Globus pallidus (tissue), 1 donor: ENCODE measurements around the gene RETREG2.

Experiments
- DNase-seq: peaks from one replicate; pipeline ENCODE4 v3.0.0-alpha.2; 2015; ENCODE audit warnings: low spot score

RETREG2 gene

DNA sequence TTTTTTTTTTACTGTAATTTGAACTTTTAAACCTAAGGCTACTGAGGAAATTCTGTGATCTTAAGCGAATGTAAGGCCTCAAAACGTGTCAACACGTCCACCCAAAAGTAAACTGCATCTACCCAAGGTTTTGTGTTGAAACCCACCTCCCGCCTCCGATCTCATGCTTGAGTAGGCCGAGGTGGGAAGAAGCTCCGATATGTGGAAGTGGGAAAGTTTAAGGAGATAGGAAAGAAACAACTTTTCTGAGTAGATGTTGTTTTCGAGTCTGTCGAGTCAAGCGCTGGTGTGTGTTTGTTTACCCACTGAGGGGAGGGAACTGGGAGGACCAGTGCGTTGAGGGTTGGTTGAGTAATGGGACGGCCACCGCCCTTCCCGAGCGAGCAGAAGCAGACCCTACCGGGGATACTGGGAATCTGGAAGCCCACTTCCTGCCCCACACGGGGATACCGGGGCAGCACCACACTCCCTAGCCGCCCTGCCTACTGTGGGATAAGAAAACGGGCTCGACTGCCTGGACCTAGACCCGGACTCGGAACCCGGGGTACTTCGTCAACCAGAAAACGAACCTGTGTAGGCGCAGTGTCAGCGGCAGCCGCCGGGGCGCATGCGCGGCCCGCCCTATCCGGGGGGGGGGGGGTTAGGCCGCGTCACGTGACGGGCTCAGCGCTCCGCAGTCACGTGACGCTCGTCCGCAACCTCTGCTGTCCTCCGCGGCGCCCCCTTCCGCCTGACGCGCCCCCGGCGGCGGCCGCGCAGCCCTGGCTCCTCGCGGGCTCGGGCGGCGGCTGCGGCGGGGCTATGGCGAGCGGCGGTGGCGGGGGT, at the start of gene RETREG2:
TSS of gene RETREG2 (plus strand) at position 724 of the 825 bp plus-strand sequence. CDS start at position 802, 78 bp downstream.
- DNase-seq, result peak; percentile 90

GRCh38 chr2:219128396-219128795, 49.7 kb upstream of the RETREG2 start:
- no peak for DNase-seq

- no peak for DNase-seq
Observed at GRCh38 chr2:219129589-219129988, 48.5 kb upstream of the RETREG2 start.

GRCh38 chr2:219131327-219131726, 46.7 kb upstream of the RETREG2 start:
- DNase-seq, result no peak

DNA sequence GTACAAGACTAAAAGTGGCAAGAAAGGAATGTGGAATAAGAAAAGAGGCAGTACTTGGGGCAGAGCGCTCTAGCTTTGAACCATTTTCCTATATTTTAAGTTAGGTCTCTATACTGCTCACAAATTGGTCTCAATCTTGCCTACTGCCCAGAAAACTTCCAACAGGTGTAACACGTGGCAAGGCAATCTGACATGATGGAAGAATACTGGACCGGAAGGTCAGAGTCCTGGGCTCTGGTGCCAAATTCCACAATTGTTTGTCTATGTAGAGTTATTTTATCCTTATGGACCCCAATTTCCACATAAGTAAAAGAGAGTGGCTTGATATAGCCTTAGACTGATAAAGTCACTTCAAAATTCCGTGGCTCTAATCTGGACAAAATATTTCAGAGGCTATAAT, 46.3 kb upstream of the RETREG2 start:
- no peak for DNase-seq

DNA sequence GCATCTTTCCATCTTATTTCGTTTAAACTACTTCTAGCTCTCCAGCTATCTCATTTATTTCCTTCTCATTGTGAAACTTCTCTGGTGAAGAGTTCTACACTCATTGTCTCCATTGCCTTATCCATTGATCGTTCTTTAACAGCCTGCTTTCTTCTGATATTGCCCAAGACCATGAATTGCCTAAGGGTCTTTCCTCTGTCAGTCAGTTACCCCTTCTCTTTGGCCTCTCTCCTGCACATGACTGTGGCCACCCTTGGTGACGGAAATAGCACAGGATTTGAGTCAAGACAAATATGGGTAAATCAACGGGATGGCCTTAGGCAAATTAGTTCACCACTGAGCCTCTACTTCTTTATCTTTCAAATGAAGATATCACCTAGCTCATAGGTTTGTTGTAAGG, 44.1 kb upstream of the RETREG2 start:
- no peak for DNase-seq

DNA sequence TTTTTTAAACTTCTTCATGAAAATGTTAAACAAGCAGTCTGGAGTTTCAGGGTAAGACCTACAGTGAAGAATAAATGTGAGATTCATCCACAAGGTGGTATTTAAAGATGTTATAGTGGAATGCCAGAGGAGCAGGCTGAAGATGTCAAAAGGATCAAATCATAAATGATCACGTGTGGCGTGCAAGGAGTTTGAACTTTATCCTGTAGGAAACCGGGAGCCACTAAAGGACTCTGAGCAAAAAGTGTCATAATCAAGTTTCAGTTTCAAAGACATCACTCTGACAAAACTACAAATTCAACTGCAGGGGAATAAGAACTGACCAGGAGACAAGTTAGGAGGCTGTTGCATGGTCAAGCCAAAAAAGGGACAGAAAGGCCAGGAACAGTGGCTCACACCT, 37.4 kb upstream of the RETREG2 start:
- DNase-seq, result no peak

- DNase-seq, result no peak
Observed at GRCh38 chr2:219142329-219142728, 35.7 kb upstream of the RETREG2 start.

DNA sequence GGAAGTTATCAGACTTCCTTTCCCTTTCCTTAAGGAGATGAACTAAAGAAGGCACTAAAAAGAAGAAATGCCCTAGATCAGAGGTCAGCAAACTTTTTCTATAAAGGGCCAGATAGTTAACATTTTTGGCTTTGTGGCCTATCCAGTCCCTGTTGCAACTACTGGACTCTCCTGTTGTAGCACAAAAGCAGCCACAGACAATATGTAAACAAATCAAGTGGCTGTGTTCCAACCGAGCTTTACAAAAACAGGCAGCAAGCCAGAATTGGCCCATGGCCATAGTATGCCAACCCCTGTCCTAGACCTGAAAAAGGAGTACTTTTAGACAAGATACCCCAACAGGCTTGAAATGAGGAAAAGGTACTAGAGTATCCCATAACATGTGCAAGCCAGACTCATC, 28.4 kb upstream of the RETREG2 start:
- no peak for DNase-seq

- peak; percentile 65 for DNase-seq
Observed at GRCh38 chr2:219155054-219155644, 22.9 kb upstream of the RETREG2 start.

DNA sequence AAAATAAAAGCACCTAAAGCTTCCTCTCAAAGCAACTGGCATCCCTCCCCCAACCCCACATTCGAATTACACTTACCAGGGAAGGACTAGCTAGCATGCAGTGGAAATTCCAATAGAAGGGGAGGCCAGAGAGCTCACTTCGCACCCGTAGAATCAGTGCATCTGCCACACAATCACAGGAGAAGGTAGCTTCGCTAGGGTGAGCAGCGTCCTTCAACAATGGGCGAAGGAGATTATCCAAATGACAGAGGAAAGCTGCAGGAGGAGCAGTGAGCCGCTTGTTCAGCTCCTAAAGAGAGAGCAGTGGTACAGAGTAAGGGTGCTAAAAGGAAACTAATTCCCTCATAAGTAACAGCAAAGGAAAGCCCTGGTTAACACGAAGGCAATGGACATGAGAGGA, 20.7 kb upstream of the RETREG2 start:
- no peak for DNase-seq

DNA sequence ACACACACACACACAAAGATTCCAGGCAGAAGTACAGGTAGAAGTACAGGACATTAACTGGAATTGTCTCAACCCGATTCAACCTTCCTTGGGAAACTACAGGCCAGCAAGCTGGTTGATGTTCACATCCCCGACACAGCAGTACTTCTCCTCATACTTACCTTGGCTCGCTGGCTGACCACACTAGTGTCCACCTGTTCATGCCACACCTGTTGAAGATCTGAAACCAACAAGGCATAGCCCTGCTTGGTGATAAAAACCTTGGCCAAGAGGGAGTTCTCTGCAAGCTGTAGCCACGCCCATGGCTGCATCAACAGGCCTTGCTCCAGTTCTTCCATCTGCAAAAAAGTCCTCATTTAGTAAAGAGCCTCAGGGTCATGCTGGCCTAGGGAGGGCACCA, 20.1 kb upstream of the RETREG2 start:
- DNase-seq, result no peak

DNA sequence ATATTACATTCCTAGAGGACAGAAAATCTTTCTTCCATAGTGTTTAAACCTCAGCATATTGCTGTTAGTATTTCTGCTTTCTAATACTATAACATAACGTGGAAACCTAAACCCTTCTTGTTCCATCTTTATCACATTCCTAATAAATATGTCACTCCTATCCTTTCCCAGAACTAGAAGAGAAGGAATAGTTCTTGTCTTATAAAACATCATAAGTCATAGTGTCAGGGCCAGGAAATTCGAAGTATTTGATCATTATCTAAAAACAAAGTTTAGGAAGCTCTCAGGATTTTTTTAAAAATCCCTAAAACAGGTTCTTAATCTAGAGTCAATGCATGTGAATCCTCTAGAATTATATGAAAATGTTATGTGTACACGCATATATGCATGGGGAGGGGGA, 19.5 kb upstream of the RETREG2 start:
- DNase-seq, result no peak

- no peak for DNase-seq
Observed at GRCh38 chr2:219159771-219160185, 18.3 kb upstream of the RETREG2 start.

- DNase-seq, result peak; percentile 94
Observed at GRCh38 chr2:219160186-219161017, 17.7 kb upstream of the RETREG2 start, which contains the start of gene NHEJ1. TSS of gene NHEJ1 (minus strand) at chr2:219160815. CDS start at chr2:219158362, 2,453 bp downstream.

GRCh38 chr2:219161097-219161496, 17.0 kb upstream of the RETREG2 start:
- no peak for DNase-seq

- no peak for DNase-seq
Observed at GRCh38 chr2:219163156-219163555, 14.9 kb upstream of the RETREG2 start.

DNA sequence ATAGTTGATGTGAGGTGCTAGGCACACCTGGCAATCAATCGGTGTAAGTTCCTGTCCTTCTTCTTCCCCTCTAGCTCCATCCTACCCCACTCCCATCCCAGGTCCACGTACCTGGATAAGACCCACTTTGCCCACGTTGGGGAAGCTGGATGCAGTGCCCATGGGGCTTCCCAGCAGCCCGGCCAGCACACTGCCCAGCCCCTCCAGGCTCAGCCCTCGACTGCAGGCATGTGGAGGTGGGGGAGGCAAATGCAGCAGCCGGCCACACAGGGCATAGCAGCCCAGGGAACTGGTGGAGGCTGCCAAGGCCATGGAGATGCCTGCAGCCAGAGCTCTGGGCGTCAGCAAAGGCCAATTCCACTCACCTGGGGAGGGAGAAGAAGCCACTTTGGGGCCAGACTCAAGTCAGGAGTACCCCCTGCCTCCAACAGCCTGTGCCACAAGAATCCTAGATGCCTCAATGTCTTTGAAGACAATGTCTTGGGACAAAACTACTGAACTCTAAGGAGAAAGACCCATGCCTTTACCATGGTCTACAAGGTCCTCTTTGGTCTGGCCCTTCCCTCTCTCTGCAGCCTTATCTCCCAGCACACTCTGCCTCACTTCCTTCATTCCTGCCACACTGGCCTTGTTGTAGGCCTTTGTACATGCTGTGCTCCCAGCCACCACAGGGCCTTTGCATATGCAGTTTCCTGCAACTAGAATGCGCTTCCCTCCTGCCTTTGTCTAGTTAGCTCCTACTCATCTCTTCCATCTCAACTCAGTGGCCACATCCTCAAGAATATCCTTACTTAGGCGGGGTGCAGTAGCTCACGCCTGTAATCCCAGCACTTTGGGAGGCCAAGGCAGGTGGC, 12.8 kb upstream of the RETREG2 start:
- DNase-seq, result no peak

GRCh38 chr2:219167997-219168396, 10.1 kb upstream of the RETREG2 start:
- DNase-seq, result no peak

DNA sequence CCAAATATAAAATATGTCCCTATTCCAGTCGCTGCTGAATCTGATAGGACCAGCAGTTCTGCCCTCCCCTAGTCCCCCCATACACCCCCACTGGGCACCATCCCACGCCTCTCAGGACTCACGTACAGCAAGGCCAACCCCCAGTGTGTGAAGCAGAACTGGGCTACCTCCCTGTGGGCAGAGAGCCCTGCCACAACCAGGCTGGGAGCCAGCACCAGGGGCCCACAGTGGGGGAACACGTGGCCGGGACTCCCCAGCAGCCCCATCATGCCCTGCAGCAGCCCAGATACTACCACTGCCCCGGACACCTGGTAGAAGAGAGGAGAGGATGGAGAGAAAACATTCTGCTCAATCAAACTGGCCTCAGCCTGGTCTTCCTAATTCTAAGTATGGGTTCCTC, 9.5 kb upstream of the RETREG2 start:
- no peak for DNase-seq

GRCh38 chr2:219168932-219169331, 9.1 kb upstream of the RETREG2 start:
- DNase-seq, result no peak
